K562 treated with DMSO at 1 percent for 24 hours (cell line): Measurements from ENCODE around the gene GINS3. TPM values are rescaled to one million over a fixed set of nuclear protein-coding genes. Genes with fewer than 3 reads are reported as not detected.

ENCODE experiments used
- total RNA-seq: library from RNA; unstranded; fragments of 300-600 nt; gene quantifications from 2 replicates; pipeline ENCODE4 v1.2.3, GENCODE V29; 2022; ENCODE audit warnings: low read depth; ENCODE audit not compliant: insufficient read depth

The GINS3 gene
- 11.2 and 13.2 TPM in 2 replicates for total RNA-seq

DNA sequence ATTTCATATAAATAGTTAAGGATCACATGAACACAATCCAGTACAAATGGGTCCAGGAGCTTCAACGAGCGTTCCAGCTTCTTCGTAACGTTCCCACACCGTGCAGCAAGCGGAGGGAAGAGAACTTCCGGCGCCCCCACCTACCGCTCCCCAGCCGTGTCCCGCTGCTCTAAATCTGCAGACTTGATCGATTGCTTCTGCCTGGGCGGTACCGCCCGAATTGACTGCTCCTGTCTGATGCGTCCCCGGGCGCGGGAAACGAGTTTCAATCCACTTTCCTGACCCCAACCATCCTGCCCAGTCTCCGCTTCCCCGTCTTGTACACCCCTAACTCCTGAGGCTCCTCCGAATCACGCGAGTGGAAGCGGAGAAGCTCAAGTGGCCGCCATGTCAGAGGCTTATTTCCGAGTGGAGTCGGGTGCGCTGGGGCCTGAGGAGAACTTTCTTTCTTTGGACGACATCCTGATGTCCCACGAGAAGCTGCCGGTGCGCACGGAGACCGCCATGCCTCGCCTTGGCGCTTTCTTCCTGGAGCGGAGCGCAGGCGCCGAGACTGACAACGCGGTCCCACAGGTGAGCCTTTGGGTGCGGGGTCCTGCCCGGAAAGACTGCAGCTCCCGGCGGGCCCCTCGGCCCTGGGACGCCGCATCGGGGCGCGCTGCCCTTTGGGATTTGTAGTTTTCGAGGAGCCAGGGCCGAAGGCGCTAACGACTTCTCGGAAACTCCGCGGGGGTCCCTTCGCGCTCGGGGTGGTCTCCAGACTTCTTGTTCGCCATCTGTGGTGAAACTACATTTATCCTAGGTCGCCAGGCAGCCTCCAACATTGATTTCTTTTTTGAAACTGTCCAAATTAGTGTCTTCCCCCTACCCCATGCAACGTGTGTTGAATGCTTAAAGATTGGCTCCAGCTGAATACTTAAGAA lies at the start of gene GINS3:
Gene GINS3, plus strand, starts transcription at position 257 of the 923 bp plus-strand sequence. Its CDS starts 131 bp downstream, at position 388.

Other genes starting within 250 kb of the GINS3 start
- gene CSNK2A2, start 194.4 kb upstream of the GINS3 start, total RNA-seq, result 88.2 and 92.1 TPM in 2 replicates
- not detected in 2 replicates for gene PRSS54, start 97.4 kb upstream of the GINS3 start, total RNA-seq
- 0.22 and 1.4 TPM in 2 replicates for gene NDRG4, start 107.7 kb downstream of the GINS3 start, total RNA-seq
- gene SETD6, start 123.0 kb downstream of the GINS3 start, total RNA-seq, result 15.7 and 19.8 TPM in 2 replicates
- 119 and 141 TPM in 2 replicates for gene CNOT1, start 237.4 kb downstream of the GINS3 start, total RNA-seq